Thyroid gland (tissue), 4 donors: Measurements from ENCODE around the gene PCDHA12. TPM values are rescaled to one million over a fixed set of nuclear protein-coding genes. Genes with fewer than 3 reads are reported as not detected.
"Not testable (repeated sequence)": the region's sequence is repeated elsewhere in the genome, so short reads cannot be mapped to it uniquely, and the experiment has no call there.

Source experiments
- DNase-seq, 2 donors: peaks; one replicate each; pipeline ENCODE4 v3.0.0-alpha.2; 2019
- H3K27ac ChIP-seq, 3 donors: fragments of 200-600 bp; sonication (generic); 1 replicate in 2 of 3; 2 replicates in 1 of 3; pipeline ENCODE4 v1.5.1; 2016 to 2019; ENCODE audit warnings: mild to moderate bottlenecking in 1 of 3, moderate library complexity in 1 of 3
- H3K27me3 ChIP-seq: fragments of 200-600 bp; sonication (generic); one replicate; pipeline ENCODE4 v1.5.1; 2019
- H3K36me3 ChIP-seq, 2 donors: fragments of 200-600 bp; sonication (generic); one replicate each; pipeline ENCODE4 v1.5.1; 2016 to 2019
- H3K4me1 ChIP-seq, 2 donors: fragments of 200-600 bp; sonication (generic); one replicate each; pipeline ENCODE4 v1.5.1; 2017 to 2019
- H3K4me3 ChIP-seq, 3 donors: fragments of 200-600 bp; sonication (generic); replicated peaks in 1 of 3; 1 replicate in 2 of 3; 2 replicates in 1 of 3; pipeline ENCODE4 v1.5.1; 2016; ENCODE audit warnings: mild to moderate bottlenecking in 1 of 3
- H3K9me3 ChIP-seq: fragments of 200-600 bp; sonication (generic); one replicate; pipeline ENCODE4 v1.5.1; 2017
- CTCF ChIP-seq, 6 experiments: fragments of 200-600 bp in 3 of 6; fragments of 450-650 bp in 3 of 6; sonication (generic) in 3 of 6; IDR thresholded peaks; one replicate each; pipeline ENCODE4 v1.5.1; 2016 to 2019; ENCODE audit warnings: antibody characterized with exemption in 6 of 6, mild to moderate bottlenecking in 2 of 6, inconsistent platforms in 1 of 6, moderate library complexity in 1 of 6
- POLR2A ChIP-seq, 2 donors: fragments of 450-650 bp; IDR thresholded peaks; one replicate each; pipeline ENCODE4 v1.6.1; 2017; ENCODE audit warnings: antibody characterized with exemption in 2 of 2, mild to moderate bottlenecking in 2 of 2, moderate library complexity in 1 of 2
- WGBS, 2 donors: methylation state at CpG; one replicate each; pipeline ENCODE4 v1.1.5; 2017; 5-methylcytosine and 5-hydroxymethylcytosine counted together
- intact Hi-C: fragments of 100-400 bp; cut with DNase I; formaldehyde crosslinking; loops from one replicate; pipeline ENCODE4 v1.15.1; 2023
- total RNA-seq, 4 donors: library from RNA; depleted of rRNA; stranded (reverse); fragments of >200 nt; gene quantifications; one replicate each; pipeline ENCODE4 v1.2.3, GENCODE V29; 2016

Gene PCDHA12, protein sequence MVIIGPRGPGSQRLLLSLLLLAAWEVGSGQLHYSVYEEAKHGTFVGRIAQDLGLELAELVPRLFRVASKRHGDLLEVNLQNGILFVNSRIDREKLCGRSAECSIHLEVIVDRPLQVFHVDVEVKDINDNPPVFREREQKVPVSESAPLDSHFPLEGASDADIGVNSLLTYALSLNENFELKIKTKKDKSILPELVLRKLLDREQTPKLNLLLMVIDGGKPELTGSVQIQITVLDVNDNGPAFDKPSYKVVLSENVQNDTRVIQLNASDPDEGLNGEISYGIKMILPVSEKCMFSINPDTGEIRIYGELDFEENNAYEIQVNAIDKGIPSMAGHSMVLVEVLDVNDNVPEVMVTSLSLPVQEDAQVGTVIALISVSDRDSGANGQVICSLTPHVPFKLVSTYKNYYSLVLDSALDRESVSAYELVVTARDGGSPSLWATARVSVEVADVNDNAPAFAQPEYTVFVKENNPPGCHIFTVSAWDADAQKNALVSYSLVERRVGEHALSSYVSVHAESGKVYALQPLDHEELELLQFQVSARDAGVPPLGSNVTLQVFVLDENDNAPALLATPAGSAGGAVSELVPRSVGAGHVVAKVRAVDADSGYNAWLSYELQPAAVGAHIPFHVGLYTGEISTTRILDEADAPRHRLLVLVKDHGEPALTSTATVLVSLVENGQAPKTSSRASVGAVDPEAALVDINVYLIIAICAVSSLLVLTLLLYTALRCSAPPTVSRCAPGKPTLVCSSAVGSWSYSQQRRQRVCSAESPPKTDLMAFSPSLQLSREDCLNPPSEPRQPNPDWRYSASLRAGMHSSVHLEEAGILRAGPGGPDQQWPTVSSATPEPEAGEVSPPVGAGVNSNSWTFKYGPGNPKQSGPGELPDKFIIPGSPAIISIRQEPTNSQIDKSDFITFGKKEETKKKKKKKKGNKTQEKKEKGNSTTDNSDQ
- 1 to 10 TPM; 3.3 to 9.6 (median 6.1) TPM for total RNA-seq

DNA sequence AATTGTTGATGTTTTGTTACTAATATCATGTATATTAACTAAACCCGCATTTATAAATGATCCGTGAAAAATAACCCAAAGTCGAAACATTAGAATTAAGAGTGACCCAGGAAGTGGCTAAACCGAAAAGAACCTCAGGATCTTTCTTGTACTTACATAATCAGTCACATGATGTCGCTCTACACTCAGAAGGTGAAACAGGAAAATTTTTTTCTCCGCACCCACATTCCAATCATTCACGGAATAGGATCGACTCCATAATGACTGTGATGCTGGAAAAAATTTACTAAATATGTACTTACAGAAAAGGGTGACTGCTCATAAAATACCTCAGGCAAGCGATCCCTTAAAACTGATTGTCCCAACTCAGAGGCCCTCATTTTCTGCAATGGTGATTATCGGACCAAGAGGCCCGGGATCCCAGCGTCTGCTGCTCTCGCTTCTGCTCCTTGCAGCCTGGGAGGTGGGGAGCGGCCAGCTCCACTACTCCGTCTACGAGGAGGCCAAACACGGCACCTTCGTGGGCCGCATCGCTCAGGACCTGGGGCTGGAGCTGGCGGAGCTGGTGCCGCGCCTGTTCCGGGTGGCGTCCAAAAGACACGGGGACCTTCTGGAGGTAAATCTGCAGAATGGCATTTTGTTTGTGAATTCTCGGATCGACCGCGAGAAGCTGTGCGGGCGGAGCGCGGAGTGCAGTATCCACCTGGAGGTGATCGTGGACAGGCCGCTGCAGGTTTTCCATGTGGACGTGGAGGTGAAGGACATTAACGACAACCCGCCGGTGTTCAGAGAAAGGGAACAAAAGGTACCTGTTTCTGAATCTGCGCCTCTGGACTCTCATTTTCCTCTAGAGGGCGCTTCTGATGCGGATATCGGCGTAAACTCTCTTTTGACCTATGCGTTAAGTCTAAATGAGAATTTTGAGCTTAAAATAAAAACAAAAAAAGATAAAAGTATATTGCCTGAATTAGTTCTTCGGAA is at the start of gene PCDHA12:
Gene PCDHA12, plus strand, starts transcription at position 224 of the 981 bp plus-strand sequence. Its CDS starts 165 bp downstream, at position 389.
- TF ChIP-seq POLR2A (IDR thresholded peaks at IDR 0.05): no peak
- TF ChIP-seq CTCF (IDR thresholded peaks at IDR 0.05): peak; percentile 14 to 52 (median 34)
- intact Hi-C loops: no loop called here
- WGBS, 2 donors: 12 to 16% methylated on average over 31 to 44 of the region's 47 CpGs
- no peak within 1 kb of the TSS for H3K4me3 ChIP-seq
- peak within 1 kb of the TSS in 1 of 3 donors; percentile 59 for H3K27ac ChIP-seq
- DNase-seq: no peak
- H3K9me3 ChIP-seq: no peaks in the 10 kb centered on the region
- H3K36me3 ChIP-seq: no peaks in the 10 kb centered on the region
- H3K4me1 ChIP-seq: no peaks in the 10 kb centered on the region
- H3K27me3 ChIP-seq: no peaks in the 10 kb centered on the region

DNA sequence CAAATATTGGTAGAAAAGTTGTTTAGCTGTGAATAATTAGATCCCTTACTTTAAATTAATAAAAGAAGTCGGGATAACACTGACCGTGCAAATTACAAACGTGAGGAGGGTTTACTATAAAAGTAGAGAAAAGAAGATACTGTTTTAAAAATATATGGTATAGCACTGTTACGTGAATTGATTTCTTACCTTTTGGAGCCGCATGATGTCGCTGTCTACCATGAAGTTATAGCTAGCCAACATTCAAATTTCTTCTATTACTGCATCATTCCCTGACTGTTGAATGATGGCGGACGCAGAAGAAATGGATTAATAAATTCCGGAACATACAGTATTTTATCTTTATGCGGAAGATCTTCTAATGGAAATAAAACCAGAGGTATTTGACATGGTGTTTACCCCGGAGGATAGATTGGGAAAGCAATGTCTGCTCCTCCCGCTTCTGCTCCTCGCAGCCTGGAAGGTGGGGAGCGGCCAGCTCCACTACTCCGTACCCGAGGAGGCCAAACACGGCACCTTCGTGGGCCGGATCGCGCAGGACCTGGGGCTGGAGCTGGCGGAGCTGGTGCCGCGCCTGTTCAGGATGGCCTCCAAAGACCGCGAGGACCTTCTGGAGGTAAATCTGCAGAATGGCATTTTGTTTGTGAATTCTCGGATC is 47.3 kb upstream of the PCDHA12 start, which contains the start of gene PCDHA6:
Gene PCDHA6, plus strand, starts transcription at position 257 of the 658 bp plus-strand sequence. Its CDS starts 132 bp downstream, at position 389.
- WGBS, 2 donors: 14 to 17% methylated on average over 17 to 25 of the region's 27 CpGs
- DNase-seq: no peak
- intact Hi-C loops: no loop called here
- Histone ChIP-seq H3K27ac (no peak within 1 kb of the TSS), H3K9me3 (no peaks in the 10 kb centered on the region), H3K36me3 (no peaks in the 10 kb centered on the region), H3K4me1 (no peaks in the 10 kb centered on the region), H3K4me3 (peak within 1 kb of the TSS in 1 of 3 donors; percentile 11), H3K27me3 (peaks cover 7% of the 10 kb centered on the region)
- TF ChIP-seq POLR2A (IDR thresholded peaks at IDR 0.05) (no peak), CTCF (IDR thresholded peaks at IDR 0.05) (peak in 2 of 6 experiments; percentile 1 to 20)

DNA sequence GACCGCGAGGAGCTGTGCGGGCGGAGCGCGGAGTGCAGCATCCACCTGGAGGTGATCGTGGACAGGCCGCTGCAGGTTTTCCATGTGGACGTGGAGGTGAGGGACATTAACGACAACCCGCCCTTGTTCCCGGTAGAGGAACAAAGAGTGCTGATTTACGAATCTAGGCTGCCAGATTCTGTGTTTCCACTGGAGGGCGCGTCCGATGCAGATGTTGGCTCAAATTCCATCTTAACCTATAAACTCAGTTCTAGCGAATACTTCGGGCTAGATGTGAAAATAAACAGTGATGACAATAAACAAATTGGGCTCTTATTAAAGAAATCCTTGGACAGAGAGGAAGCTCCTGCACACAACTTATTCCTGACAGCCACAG is 46.8 kb upstream of the PCDHA12 start:
- WGBS, 2 donors: 14 to 18% methylated on average over 16 to 18 of the region's 18 CpGs
- H3K27me3 ChIP-seq: peaks cover 7% of the 10 kb centered on the region
- H3K36me3 ChIP-seq: no peaks in the 10 kb centered on the region
- peak overlapping the region in 1 of 3 donors; percentile 11 for H3K4me3 ChIP-seq
- DNase-seq: no peak
- intact Hi-C loops: no loop called here
- H3K27ac ChIP-seq: no peak overlapping the region
- TF ChIP-seq POLR2A (IDR thresholded peaks at IDR 0.05): no peak
- TF ChIP-seq CTCF (IDR thresholded peaks at IDR 0.05): no peak
- no peaks in the 10 kb centered on the region for H3K9me3 ChIP-seq
- no peaks in the 10 kb centered on the region for H3K4me1 ChIP-seq

DNA sequence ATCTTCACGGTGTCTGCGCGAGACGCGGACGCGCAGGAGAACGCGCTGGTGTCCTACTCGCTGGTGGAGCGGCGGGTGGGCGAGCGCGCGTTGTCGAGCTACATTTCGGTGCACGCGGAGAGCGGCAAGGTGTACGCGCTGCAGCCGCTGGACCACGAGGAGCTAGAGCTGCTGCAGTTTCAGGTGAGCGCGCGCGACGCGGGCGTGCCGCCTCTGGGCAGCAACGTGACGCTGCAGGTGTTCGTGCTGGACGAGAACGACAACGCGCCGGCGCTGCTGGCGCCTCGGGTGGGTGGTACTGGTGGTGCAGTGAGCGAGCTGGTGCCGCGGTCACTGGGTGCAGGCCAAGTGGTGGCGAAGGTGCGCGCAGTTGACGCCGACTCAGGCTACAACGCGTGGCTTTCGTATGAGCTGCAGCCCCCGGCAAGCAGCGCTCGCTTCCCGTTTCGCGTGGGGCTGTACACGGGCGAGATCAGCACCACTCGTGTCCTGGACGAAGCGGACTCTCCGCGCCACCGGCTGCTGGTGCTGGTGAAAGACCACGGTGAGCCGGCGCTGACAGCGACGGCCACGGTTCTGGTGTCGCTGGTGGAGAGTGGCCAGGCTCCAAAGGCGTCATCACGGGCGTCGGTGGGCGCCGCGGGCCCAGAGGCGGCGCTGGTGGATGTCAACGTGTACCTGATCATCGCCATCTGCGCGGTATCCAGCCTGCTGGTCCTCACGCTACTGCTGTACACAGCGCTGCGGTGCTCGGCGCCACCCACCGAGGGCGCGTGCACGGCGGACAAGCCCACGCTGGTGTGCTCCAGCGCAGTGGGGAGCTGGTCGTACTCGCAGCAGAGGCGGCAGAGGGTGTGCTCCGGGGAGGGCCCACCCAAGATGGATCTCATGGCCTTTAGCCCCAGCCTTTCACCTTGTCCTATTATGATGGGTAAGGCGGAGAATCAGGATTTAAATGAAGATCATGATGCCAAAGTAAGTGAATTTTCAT is 45.3 kb upstream of the PCDHA12 start:
- H3K36me3 ChIP-seq, H3K27me3 ChIP-seq, DNase-seq, H3K27ac ChIP-seq, intact Hi-C loops, H3K9me3 ChIP-seq, H3K4me1 ChIP-seq, H3K4me3 ChIP-seq: not testable (repeated sequence)
- WGBS, 2 donors: 30 to 44% methylated on average over 26 to 39 of the region's 106 CpGs
